GM12864 (cell line): Measurements from ENCODE around the gene IFT57.

Experiments used
- DNase-seq: peaks from one replicate; pipeline ENCODE4 v3.0.0-alpha.2; 2011; ENCODE audit warnings: low read depth
- H3K4me3 ChIP-seq: 2 replicates; pipeline ENCODE4 v1.5.1; 2011; ENCODE audit warnings: mild to moderate bottlenecking, low read depth, low read length, control low read depth
- TF ChIP-seq, protein P1 (sequence below): IDR thresholded peaks from 2 replicates; pipeline ENCODE4 v1.5.1; 2011; ENCODE audit warnings: low read depth, mild to moderate bottlenecking, moderate library complexity, low read length, control low read depth, inconsistent platforms; ENCODE audit errors: missing control alignments

The IFT57 gene

DNA sequence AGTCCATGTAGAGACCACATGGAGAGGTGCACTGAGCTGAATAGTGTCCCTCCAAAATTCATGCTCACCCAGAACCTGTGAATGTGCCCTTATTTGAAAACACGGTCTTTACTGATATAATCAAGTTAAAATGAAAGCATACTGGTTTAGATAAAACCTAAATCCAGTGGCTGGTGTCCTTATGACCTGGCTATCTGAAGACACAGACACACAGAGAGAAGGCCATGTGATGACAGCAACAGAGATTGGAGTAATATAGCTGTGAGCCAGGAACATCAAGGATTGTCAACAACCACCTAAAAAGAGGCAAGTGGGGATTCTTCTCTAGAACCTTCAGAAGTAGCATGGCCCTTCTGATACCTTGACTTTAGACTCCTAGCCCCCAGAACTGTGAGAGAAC lies 76.6 kb downstream of the IFT57 start:
- DNase-seq: no peak
- H3K4me3 ChIP-seq: no peak overlapping the region
- TF ChIP-seq, protein P1, sequence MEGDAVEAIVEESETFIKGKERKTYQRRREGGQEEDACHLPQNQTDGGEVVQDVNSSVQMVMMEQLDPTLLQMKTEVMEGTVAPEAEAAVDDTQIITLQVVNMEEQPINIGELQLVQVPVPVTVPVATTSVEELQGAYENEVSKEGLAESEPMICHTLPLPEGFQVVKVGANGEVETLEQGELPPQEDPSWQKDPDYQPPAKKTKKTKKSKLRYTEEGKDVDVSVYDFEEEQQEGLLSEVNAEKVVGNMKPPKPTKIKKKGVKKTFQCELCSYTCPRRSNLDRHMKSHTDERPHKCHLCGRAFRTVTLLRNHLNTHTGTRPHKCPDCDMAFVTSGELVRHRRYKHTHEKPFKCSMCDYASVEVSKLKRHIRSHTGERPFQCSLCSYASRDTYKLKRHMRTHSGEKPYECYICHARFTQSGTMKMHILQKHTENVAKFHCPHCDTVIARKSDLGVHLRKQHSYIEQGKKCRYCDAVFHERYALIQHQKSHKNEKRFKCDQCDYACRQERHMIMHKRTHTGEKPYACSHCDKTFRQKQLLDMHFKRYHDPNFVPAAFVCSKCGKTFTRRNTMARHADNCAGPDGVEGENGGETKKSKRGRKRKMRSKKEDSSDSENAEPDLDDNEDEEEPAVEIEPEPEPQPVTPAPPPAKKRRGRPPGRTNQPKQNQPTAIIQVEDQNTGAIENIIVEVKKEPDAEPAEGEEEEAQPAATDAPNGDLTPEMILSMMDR: no peak

DNA sequence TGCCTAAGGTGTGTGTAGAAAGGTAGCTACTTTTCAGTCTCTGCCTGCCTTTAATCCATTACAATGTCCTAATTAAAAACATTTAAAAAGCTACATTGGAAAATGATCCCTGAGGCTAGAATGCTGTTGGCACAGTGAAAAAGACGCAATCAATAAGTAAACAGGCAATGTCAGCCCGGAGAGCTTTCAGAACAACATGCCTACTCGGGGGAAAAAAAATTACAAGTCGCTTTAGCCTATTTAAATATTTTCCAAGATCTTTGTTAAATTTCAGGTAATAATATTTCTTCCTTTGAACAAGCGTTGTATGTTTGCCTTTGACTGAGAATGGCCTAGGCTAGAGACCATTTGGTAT lies 84.8 kb downstream of the IFT57 start:
- DNase-seq: no peak
- TF ChIP-seq, protein P1: no peak
- H3K4me3 ChIP-seq: no peak overlapping the region

DNA sequence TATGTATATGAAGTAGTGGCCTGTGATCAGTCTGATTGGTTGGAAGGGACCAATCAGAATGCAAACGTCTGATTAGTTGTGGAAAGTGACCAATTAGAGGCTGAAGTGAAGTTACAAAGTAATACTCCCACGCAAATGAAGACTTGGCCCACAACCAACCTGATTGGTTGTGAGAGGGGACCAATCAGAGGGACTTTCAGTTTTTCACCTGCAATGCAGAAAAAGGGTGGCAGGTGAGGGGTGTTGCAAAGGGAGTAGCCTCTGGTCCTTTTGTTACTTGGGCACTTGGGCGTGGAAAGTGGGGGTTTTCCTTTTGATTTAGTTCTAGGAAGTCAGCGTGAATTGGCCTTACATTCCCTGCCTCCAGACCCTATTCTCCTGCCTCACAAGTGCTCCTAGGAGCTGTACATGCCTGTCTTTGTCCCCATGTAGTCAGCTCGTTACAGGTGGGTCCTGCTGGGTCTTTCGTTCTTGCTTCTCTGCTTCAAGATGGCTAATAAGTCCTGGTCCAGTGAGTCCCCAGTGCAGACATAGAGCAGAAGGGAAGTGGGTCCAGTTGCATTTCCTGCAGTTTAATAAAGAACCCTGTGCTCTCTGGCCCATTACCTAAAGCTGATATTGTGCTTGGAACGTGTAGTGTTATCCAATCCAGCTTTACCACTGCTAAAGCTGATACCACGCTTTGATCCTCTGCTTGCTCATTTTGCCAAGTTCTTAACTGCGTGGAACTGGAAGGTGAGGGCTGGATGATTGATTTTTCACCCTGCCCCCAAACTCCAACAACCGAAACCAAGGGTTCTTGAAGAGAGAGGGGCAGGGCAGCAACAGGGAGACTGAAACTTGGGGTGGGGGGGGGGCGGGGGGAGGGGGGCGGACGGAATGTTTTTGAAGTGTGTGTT lies 85.4 kb downstream of the IFT57 start:
- DNase-seq: no peak
- no peak overlapping the region for H3K4me3 ChIP-seq
- TF ChIP-seq, protein P1: no peak

DNA sequence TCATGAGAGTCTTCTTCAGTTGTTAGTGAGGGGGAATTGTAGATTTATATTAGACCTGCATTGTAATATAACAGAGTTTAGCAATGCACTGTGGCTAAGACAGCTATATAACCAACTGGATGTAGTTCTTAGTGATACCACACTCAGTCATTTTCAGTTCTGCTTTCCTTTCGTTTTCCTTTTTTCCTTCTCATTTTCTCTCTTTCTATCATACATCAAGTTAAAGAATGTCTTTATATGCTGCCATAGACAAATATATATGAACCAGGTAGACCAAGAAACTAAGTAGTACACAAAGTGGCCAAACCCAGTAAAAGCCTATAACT lies 87.7 kb downstream of the IFT57 start:
- no peak overlapping the region for H3K4me3 ChIP-seq
- TF ChIP-seq, protein P1: no peak
- no peak for DNase-seq

DNA sequence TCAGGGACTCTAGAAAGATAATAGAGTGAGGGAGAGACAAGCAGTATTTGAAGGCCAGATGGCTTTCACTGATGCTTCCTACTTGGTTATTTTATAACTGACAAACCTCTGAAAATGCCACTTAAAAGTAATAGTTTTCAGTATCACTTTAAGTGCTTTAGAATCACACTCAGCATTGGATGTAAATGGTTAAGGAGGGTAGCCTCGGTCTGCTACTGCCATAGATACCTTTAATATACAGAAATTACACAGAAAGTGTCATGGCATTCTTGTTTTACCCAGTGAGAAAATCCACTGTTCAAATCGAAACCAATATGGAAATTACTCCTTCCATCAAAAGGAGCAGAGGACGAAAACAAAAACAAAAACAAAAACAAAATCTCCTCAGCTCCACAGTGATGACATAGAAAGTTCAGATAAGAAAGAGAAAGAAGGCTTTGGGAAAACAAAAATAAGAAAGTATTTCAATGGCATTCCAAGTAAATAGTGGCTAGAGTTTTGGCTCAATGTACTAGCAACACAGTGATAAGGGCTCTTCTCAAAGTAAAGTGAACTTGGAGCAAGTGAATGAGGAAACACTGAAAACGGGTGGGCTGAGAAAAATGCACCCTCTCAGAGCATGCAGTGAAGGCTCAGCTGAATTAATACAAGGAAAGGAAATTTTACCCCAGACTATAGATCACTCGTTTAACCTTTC lies 88.2 kb downstream of the IFT57 start:
- DNase-seq: no peak
- TF ChIP-seq, protein P1: no peak
- H3K4me3 ChIP-seq: no peak overlapping the region; the same call in 1 of the 2 replicates

DNA sequence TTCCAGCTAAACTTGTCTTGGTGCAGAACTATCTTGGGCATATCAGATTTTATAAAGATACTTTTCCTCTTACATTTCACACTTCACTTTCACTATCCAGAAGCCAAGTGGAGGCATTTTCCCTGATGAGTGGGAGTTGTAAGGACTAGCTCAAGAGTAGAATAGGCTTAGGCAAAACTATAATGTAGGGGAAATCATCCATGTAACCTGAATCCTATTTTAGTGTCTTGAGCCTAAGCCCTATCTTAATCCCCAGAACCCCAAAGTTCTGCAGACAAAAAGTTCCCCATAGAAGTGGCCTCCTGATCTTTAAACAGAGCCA lies 89.2 kb downstream of the IFT57 start:
- DNase-seq: no peak
- TF ChIP-seq, protein P1: no peak
- no peak overlapping the region; the same call in 1 of the 2 replicates for H3K4me3 ChIP-seq
